Stimulated activated CD8-positive, alpha-beta memory T cell treated with anti-CD3 and anti-CD28 coated beads, Interleukin-12 subunit alpha, Interleukin-12 subunit beta, amount 100 ng/mL, for 4 hours (primary cell): Measurements from ENCODE around the gene CYP4A11.
"Not testable (repeated sequence)": the region's sequence is repeated elsewhere in the genome, so short reads cannot be mapped to it uniquely, and the experiment has no call there.

Experiments used
- DNase-seq: peaks from one replicate; pipeline ENCODE4 v3.0.0-alpha.2; 2020; ENCODE audit warnings: low read depth

The CYP4A11 gene, protein sequence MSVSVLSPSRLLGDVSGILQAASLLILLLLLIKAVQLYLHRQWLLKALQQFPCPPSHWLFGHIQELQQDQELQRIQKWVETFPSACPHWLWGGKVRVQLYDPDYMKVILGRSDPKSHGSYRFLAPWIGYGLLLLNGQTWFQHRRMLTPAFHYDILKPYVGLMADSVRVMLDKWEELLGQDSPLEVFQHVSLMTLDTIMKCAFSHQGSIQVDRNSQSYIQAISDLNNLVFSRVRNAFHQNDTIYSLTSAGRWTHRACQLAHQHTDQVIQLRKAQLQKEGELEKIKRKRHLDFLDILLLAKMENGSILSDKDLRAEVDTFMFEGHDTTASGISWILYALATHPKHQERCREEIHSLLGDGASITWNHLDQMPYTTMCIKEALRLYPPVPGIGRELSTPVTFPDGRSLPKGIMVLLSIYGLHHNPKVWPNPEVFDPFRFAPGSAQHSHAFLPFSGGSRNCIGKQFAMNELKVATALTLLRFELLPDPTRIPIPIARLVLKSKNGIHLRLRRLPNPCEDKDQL

DNA sequence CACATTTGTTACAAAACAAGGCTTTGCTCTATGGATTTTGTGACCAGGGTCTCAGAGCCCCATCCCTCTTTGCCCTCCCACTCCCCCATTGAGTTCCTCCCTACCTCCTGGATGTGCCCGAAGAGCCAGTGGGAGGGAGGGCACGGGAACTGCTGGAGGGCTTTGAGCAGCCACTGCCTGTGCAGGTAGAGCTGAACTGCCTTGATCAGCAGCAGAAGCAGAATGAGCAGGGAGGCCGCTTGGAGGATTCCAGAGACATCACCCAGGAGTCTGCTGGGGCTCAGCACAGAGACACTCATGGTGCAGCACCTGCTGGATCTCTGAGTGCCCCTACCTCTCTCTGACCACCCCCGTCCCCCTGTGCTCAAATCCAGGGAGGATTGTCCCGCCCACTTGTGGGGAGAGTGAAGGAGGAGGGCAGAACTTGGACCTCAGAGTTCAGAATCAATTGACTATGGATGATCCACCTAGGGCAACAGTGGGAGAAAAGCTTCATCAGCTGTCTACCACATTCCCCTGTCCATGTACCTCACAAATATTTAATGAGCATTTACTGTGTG lies at the start of gene CYP4A11:
TSS of gene CYP4A11 (minus strand) at position 342 of the 560 bp plus-strand sequence. CDS start at position 299, 43 bp downstream.
- no peak for DNase-seq

DNA sequence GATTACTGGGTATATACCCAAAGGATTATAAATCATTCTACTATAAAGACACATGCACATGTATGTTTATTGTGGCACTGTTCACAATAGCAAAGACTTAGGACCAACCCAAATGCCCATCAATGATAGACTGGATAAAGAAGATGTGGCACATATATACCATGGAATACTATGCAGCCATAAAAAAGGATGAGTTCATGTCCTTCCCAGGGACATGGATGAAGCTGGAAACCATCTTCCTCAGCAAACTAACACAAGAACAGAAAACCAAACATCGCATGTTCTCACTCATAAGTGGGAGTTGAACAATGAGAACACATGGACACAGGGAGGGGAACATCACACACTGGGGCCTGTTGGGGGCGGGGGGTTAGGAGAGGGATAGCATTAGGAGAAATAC lies 49.3 kb upstream of the CYP4A11 start:
- DNase-seq = not testable (repeated sequence)

DNA sequence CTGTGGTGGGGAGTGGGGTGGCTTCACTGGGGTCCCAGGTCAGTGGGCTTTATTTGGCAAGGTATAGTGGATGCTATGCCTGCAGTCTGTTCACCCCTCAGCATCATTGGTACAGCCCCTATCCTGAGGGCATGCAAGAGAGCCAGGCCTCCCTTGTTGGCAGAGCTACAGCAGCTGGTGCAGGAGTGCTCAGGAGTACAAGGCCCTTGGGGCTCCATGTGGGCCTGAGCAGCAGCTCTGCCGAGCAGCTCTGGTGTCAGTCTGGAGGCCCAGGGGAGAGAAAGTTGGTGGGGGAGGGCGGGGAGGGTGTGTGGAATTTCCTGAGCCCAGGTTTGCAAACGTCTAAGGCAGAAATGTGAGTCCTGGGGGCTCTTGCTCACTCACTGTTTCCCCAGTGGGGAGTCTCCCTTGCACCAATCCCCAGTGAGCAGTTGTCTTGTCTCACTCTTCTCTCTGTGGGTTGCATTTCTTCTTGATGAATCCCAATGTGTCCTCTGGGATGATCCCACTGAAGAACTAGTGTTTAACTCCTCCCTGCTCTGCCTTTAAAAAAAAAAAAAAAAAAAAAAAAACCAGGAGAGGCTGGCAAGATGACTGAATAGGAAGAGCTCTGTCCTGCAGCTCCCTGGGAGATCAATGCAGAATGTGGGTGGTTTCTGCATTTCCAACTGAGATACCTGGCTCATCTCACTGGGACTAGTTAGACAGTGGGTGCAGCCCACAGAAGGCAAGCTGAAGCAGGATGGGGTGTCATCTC lies 42.7 kb upstream of the CYP4A11 start:
- DNase-seq = no peak

DNA sequence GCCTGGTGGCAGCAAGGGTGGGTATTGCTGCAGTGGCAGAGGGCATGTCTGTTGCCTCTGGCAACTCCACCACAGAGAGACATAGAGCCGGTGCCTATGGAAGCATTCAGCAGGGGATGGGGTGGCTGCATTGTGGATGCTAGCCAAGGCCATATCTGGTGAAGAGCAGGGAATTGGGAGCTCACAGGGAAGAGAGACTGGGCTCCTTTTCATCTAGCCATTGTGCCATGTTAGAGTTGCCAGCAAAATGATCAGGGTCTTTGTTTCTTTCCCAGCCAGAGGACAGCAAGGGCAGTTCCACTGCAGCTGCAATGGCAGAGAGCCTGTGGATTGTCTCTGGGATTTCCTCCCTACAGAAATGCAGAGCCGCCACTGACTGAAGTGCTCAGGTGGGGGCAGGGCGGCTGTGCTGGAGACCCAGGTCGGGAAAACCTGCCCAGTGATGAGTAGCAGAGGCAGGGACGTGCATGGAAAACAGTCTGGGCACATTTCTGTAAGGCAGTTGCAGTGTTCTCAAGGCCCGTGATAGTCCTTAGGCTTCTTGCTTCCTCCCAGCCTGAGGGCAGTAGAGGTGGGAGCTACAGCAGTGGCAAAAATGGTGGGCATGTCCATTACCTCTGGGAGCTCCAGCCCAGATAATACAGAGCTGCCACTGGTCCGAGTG lies 42.0 kb upstream of the CYP4A11 start:
- no peak for DNase-seq

DNA sequence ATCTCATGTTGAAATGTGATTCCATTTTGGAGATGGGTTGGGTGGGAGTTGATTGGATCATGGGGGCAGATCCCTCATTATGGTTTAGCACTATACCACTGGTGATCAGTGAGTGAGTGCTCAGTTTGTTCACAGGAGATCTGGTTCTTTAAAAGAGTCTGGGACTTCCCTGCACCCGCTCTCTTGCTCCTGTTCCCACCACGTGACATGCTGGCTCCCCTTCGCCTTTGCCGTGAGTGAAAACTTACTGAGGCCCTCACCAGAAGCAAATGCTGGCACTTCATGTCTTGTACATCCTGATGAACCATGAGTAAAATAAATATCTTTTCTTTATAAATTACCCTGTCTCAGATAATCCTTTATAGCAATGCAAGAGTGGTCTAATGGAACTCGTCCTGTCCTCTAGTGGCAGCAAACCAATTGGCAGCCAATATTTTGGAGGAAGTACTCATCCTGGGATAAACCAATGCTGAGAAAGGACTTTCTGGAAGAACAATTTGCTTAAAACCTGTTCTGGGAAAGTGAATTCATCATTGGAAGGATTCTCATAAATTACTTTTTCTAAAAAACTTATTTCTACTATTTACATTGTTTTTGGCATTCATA lies 27.8 kb upstream of the CYP4A11 start:
- no peak for DNase-seq

DNA sequence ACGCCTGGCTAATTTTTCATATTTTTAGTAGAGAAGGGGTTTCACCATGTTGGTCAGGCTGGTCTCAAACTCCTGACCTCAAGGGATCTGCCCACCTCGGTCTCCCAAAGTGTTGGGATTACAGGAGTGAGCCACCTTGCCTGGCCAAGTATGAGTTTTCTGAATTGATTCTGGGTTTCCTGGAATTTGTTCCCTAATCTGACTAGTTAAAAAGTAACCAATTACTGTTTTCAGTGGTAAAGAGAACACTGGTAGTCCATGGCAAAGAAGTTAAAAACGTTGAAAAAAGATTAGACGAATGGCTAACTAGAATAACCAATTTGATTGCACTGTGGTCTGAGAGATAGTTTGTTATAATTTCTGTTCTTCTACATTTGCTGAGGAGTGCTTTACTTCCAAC lies 21.0 kb upstream of the CYP4A11 start:
- not testable (repeated sequence) for DNase-seq

DNA sequence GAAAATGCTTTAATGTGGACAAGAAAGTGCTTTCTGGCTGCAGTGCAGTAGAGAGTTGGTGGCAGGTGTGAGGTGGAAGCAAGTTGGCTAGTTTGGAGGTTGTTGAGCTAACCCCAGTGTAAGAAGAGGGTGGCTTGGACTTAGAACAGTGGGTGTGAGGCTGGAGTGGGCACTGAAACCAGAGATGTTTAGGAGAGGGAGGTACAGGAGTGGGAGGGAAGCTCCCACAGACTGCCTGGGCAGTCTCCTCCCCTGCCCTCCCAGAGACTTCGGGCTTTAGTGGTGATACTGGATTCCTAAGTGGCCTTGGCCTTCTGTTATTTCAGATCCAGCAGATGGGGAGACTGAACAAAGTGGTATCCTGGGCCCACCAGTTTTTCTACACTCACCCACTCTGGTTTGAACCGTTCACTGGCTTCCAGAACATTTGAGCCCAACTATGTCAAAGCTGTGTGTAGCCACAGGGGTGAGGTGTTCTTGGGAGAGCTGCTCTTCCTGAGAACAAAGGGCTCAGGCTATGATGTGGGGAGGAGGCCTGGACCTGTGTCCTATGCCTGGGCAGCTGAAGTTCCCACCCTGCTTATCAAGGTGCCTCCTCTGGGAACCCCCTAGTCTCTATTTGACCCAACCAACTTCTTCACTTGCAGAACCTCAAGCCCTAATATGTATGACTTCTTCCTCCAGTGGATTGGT lies 19.9 kb upstream of the CYP4A11 start:
- no peak for DNase-seq

DNA sequence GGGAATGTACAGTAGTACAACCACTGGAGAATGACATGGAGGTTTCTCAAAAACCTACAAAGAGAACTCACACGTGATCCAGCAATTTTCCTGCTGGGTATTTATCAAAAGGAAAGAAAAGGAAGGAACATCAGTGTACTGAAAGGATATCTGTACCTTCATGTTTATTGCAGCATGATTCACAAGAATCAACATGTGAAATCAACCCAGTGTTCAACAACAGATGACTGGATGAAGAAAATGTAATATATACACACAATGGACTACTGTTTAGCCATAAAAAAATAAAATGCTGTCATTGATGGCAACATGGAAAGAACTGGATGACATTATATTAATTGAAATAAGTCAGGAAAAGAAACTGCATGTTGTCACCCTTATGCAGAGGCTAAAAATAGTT lies 19.0 kb upstream of the CYP4A11 start:
- no peak for DNase-seq

DNA sequence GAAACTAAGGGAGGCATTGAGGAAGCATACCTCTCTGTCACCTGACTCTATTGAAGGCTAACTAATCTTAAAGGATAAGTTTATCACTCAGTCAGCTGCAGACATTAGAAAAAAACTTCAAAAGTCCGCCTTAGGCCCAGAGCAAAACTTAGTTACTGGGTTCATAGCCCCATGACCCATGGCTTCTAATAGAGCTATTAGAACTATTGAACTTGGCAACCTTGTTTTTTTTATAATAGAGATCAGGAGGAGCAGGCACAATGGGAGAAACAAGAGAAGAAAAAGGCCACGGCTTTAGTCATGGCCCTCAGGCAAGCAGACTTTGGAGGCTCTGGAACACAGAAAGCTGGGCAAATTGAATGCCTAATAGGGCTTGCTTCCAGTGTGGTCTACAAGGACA lies 13.8 kb upstream of the CYP4A11 start:
- not testable (repeated sequence) for DNase-seq

DNA sequence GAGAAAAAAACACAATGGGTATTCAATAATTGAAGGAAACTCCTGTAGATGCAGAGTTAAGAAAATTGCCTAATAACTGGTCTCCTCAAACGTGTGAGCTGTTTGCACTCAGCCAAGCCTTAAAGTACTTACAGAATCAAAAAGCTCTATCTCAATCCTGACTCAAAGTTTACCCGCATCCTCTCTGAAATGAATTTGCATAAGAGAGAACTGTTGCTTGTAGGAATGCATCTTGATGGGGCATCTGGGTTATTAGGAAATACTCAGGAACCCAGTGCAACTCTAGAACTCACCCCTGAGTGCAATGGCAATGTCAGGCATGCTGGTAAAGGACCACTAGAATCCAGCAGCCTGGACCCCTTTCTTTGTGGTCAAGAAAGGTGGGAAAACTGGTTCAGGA lies 12.6 kb upstream of the CYP4A11 start:
- DNase-seq = not testable (repeated sequence)

DNA sequence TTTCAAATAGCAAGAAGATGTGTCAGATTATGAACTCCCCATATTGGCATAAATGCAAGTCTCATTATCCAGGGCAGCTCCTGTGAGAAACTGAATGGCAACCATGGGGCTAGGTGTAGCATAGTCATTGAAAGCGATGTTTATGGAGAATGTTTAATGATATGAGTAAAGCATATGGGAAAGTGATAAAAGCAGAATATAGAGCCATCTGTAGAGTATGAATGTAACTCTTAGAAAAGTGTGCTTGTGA lies 8.1 kb upstream of the CYP4A11 start:
- not testable (repeated sequence) for DNase-seq

DNA sequence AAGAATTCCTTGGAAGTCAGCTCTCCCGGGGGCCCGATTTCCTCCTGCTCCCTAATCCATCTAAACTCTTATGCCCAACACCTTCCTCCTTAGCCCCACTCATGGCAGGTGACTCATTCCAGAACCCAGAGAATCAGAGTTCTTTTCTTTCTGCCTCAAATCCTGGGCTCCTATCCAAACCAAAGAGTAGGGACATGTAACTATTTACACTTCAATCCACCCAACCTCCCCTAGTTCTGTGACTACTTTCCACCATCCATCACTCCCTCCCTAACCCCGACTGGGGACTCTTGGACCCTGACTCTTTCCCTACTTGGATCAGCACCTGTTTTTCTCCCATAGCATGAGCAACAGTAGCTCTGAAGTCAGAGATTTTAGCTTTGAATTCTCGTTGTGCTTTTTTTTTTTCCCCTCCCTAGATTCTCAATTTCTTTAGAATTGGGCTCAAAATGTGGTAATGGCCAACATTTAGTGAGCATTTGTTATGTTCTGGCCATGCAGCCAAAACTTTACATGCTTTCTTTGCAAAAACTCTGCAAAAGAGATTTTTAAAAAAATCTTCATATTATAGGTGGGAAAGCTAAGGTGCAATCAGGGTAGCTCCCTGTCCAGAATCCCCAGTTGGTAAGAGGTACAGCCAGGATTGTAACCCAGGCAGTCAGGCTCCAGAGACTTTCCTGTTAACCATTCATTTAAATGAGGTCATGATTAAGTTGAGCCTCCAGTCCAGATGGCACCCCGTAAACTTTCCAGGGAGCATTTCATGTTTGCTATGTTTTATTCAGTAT lies 7.5 kb upstream of the CYP4A11 start:
- DNase-seq = no peak

DNA sequence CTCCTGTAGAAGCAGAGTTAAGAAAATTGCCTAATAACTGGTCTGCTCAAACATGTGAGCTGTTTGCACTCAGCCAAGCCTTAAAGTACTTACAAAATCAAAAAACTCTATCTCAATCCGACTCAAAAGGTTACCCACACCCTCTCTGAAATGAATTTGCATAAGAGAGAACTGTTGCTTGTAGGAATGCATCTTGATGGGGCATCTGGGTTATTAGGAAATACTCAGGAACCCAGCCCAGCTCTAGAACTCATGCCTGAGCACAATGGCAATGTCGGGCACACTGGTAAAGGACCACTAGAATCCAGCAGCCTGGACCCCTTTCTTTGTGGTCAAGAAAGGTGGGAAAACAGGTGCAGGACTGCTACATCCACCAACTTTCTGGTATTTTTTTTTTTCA lies 6.4 kb upstream of the CYP4A11 start:
- not testable (repeated sequence) for DNase-seq

DNA sequence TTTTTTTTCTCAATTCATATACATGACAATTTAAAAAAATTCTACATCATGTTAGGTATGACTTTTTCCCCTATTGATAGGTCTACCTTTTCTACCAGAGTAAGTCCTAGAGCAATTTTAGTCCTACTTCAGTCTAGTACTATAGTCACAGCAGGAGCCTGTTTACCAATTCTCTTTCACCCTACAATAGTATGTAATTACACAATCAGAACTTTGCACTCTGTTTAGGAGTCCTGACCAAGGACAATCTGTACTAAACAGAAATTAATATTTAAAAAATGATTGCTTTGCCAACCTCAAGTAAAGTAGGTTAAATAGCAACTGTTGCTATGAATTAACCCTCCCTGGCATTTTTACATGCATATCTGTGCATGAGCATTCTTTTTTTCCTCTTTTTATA lies 810 bp upstream of the CYP4A11 start:
- no peak for DNase-seq

DNA sequence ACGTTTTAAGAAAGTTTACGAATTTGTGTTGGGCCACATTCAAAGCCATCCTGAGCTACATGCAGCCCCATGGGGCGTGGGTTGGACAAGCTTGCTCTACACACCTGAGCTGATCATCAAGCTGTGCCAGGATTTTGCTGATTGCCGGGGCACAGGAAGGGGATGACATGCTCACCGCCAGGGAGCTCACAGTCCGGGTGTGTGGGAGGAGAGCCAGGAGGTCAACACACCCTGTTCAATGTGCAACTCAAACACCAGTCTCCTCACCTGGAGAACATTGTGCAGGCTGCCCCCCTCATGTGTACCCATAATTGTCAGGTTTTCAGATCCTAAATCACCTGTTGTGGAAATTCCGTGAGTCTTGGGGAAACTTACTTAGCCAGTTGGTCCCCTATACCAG lies 969 bp downstream of the CYP4A11 start:
- no peak for DNase-seq

DNA sequence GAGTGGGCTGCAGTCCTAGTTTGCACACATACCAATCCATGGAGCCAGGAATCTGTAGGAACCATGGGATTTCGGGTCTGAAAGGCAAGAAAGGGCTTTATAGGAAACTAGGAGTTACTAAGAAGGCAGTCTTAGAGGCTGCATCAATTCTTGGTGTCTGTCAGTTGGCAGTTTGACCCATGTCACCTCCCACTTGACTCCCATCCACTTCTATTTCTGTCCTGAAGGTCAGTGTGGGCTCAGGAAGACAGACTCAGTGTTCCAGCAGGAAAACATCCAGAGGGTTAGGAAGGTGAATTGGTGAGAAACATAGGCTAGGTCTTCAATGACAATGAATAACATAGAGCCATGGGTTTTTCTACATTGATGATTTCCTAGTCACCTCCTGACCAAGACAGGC lies 4.0 kb downstream of the CYP4A11 start:
- DNase-seq = no peak

DNA sequence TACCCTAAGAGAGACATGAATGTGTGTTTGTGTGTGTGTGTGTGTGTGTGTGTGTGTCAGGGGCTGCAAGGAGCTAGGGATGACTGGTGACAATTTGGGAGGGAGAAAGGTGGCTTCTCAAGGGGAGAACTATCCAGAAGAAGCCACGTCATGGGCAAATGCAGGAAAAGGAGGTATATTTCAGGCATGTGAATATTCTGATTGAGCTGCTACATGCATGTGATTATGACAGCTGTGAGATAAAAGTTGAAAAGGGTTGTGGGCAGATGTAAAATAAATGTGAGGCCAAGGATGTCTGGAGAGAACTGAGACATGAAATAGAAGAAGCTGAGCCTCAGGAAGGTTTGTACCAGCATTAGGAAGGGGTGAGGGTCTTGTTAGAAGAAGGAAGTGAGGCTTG lies 4.5 kb downstream of the CYP4A11 start:
- DNase-seq = no peak

DNA sequence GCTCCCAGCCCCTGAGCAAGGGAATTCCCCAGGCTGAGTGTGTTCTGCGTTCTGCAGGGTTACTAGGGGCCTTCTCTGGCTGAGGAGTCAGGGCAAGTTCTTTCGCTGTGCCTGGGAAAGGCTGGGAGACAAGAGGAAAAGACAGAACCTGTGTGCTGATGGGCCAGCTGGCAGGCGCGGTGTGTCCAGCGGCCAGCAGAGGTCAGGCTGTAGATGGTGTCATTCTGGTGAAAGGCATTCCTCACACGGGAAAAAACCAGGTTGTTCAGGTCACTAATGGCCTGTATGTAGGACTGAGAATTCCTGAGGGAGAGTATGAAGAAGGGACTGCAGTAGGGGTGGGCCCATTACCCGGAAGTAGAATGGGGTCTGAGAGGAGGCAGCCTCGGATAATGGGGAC lies 6.4 kb downstream of the CYP4A11 start:
- not testable (repeated sequence) for DNase-seq

DNA sequence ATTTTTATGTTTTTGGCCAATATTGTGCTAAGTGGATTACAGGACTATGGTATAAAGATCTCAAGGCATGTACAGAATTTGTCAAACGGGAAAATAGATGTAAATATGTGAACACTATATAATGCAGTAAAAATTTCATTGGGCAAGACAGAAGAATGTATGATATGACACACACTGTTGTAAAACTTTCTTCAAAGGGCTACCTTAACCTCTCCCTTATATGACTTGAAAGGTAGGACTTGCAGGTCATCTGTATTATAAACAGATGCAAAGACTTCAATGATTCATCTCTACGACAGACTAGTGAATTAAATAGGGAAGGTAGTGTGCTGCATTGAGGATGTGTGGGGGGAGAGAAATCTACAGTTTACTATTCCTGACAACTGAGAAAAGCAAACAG lies 9.3 kb downstream of the CYP4A11 start:
- DNase-seq = not testable (repeated sequence)

DNA sequence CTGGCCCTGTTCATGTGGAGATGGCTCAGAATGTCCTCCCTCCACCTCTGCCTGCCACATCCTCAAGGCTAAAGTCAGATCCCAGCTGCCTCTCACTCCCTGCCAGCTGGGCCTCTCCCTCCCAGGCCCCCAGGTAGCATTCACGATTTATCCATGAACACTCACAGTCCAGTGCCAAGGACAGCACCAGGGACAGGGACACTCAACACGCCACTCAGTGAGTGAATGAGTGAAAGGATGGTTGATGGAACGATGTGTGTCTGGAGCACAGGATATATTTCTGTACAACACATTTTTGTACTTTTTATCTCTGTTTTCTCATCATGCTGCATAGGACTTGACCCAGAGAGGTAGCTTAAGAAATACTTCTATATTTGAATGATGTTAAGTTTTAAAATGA lies 10.1 kb downstream of the CYP4A11 start:
- DNase-seq = no peak
